Transverse colon (tissue), 4 donors: ENCODE results near the gene PARL. TPM values are rescaled to one million over a fixed set of nuclear protein-coding genes. Genes with fewer than 3 reads are reported as not detected.

Experiments
- DNase-seq: peaks from one replicate; pipeline ENCODE4 v3.0.0-alpha.2; 2019
- H3K27ac ChIP-seq, 4 donors: fragments of 200-600 bp; sonication (generic); 2 replicates each; pipeline ENCODE4 v1.5.1; 2016 to 2018; ENCODE audit warnings: inconsistent platforms in 4 of 4
- H3K27me3 ChIP-seq: fragments of 200-600 bp; sonication (generic); 2 replicates; pipeline ENCODE4 v1.5.1; 2017; ENCODE audit warnings: inconsistent platforms
- H3K36me3 ChIP-seq, 4 donors: fragments of 200-600 bp; sonication (generic); 2 replicates each; pipeline ENCODE4 v1.5.1; 2017 to 2019; ENCODE audit warnings: inconsistent platforms in 4 of 4
- H3K4me1 ChIP-seq, 4 donors: fragments of 200-600 bp; sonication (generic); 2 replicates each; pipeline ENCODE4 v1.5.1; 2017 to 2020; ENCODE audit warnings: inconsistent platforms in 4 of 4
- H3K4me3 ChIP-seq, 4 donors: fragments of 200-600 bp; sonication (generic); 1 replicate in 1 of 4; 2 replicates in 3 of 4; pipeline versions ENCODE4 v1.5.1 to v1.6.1; 2017 to 2019; ENCODE audit warnings: inconsistent platforms in 4 of 4
- H3K9me3 ChIP-seq, 2 donors: fragments of 200-600 bp; sonication (generic); 2 replicates each; pipeline ENCODE4 v1.5.1; 2017 to 2019; ENCODE audit warnings: inconsistent platforms in 2 of 2
- CTCF ChIP-seq, 5 experiments: fragments of 200-600 bp in 3 of 5; fragments of 450-650 bp in 2 of 5; sonication (generic) in 3 of 5; IDR thresholded peaks; 1 replicate in 2 of 5; 2 replicates in 3 of 5; pipeline ENCODE4 v1.5.1; 2016 to 2017; ENCODE audit warnings: antibody characterized with exemption in 5 of 5, inconsistent platforms in 3 of 5, mild to moderate bottlenecking in 2 of 5, moderate library complexity in 1 of 5
- EP300 ChIP-seq: sonication (generic); formaldehyde crosslinking; IDR thresholded peaks from one replicate; pipeline ENCODE4 v1.6.1; 2017; ENCODE audit warnings: antibody characterized with exemption, low read depth
- POLR2A ChIP-seq: fragments of 450-650 bp; IDR thresholded peaks from one replicate; pipeline ENCODE4 v1.6.1; 2016; ENCODE audit warnings: antibody characterized with exemption, mild to moderate bottlenecking, moderate library complexity
- POLR2AphosphoS5 ChIP-seq, 3 donors: sonication (generic); formaldehyde crosslinking; IDR thresholded peaks; one replicate each; pipeline ENCODE4 v1.6.1; 2016; ENCODE audit warnings: antibody characterized with exemption in 3 of 3
- WGBS, 2 donors: methylation state at CpG; one replicate each; pipeline ENCODE4 v1.1.5; 2018; ENCODE audit warnings: low coverage in 1 of 2; 5-methylcytosine and 5-hydroxymethylcytosine counted together
- in situ Hi-C, 4 donors: fragments of 200-750 bp; cut with MboI; loops; one replicate each; pipeline versions ENCODE4 v1.15.0 to v1.15.1; 2017; ENCODE audit warnings: low sequenced_read_pairs in 3 of 4, low pct_ligation_motif_present in 1 of 4, low pct_unique_long_range_greater_than_20kb in 1 of 4
- intact Hi-C: fragments of 100-400 bp; cut with DNase I; formaldehyde crosslinking; loops from one replicate; pipeline ENCODE4 v1.15.1; 2023; ENCODE audit warnings: low total_unique reads
- total RNA-seq, 4 donors: library from RNA; depleted of rRNA; stranded (reverse); fragments of >200 nt; gene quantifications; one replicate each; pipeline ENCODE4 v1.1.0, GENCODE V29; 2016

The PARL gene
- total RNA-seq, 4 donors from 2014 or later: 27.3 to 61.3 (median 48.8) TPM

GRCh38 chr3:183818706-183819624 is 65.7 kb downstream of the PARL start:
- DNase-seq: no peak
- Histone ChIP-seq H3K4me1 (peaks cover 0 to 2% (median 0%) of the 10 kb centered on the region in 4 donors), H3K27ac (no peak overlapping the region), H3K4me3 (no peak overlapping the region), H3K27me3 (peaks cover 9% of the 10 kb centered on the region), H3K9me3 (no peaks in the 10 kb centered on the region), H3K36me3 (no peaks in the 10 kb centered on the region)
- intact Hi-C loops (no loop called here), in situ Hi-C loops (no loop called here)
- 96% methylated on average over 23 of the region's 25 CpGs; no CpG with 5 or more reads in 1 of the 2 donors for WGBS, 2 donors
- TF ChIP-seq CTCF (IDR thresholded peaks at IDR 0.05): no peak
- no peak for TF ChIP-seq POLR2A
- TF ChIP-seq POLR2AphosphoS5 (IDR thresholded peaks at IDR 0.05): no peak
- no peak for TF ChIP-seq EP300

- DNase-seq: no peak
- TF ChIP-seq EP300 (no peak), POLR2A (no peak), POLR2AphosphoS5 (IDR thresholded peaks at IDR 0.05) (no peak), CTCF (IDR thresholded peaks at IDR 0.05) (no peak)
- Histone ChIP-seq H3K4me1 (no peaks in the 10 kb centered on the region), H3K4me3 (no peak overlapping the region), H3K36me3 (no peaks in the 10 kb centered on the region), H3K9me3 (no peaks in the 10 kb centered on the region), H3K27me3 (peaks cover under 1% of the 10 kb centered on the region), H3K27ac (no peak overlapping the region)
- 90 to 94% methylated on average over 2 to 13 of the region's 14 CpGs for WGBS, 2 donors
- in situ Hi-C loops: no loop called here
- intact Hi-C loops: no loop called here
These were observed 66.5 kb downstream of the PARL start for GRCh38 chr3:183818041-183818620.

- TF ChIP-seq POLR2AphosphoS5 (IDR thresholded peaks at IDR 0.05) (no peak), EP300 (no peak), POLR2A (no peak), CTCF (IDR thresholded peaks at IDR 0.05) (no peak)
- intact Hi-C loops (no loop called here), in situ Hi-C loops (no loop called here)
- H3K27me3 ChIP-seq: no peaks in the 10 kb centered on the region
- H3K4me1 ChIP-seq: no peaks in the 10 kb centered on the region
- 90 to 100% methylated on average over 2 to 9 of the region's 9 CpGs for WGBS, 2 donors
- H3K4me3 ChIP-seq: no peak overlapping the region
- H3K27ac ChIP-seq: no peak overlapping the region
- H3K36me3 ChIP-seq: no peaks in the 10 kb centered on the region
- DNase-seq: no peak
- H3K9me3 ChIP-seq: no peaks in the 10 kb centered on the region
These were observed 67.0 kb downstream of the PARL start for GRCh38 chr3:183817639-183818038.

- TF ChIP-seq CTCF (IDR thresholded peaks at IDR 0.05): no peak
- no peak for TF ChIP-seq POLR2AphosphoS5 (IDR thresholded peaks at IDR 0.05)
- TF ChIP-seq EP300: no peak
- TF ChIP-seq POLR2A: no peak
- intact Hi-C loops (no loop called here), in situ Hi-C loops (no loop called here)
- no peak for DNase-seq
- Histone ChIP-seq H3K36me3 (no peaks in the 10 kb centered on the region), H3K4me3 (no peak overlapping the region), H3K27me3 (no peaks in the 10 kb centered on the region), H3K9me3 (no peaks in the 10 kb centered on the region), H3K4me1 (no peaks in the 10 kb centered on the region), H3K27ac (no peak overlapping the region)
- 89 to 92% methylated on average over 4 to 19 of the region's 20 CpGs for WGBS, 2 donors
These were observed 67.8 kb downstream of the PARL start for GRCh38 chr3:183816681-183817510.
